ENCODE results near the gene SRPRA.

SRPRA gene

DNA sequence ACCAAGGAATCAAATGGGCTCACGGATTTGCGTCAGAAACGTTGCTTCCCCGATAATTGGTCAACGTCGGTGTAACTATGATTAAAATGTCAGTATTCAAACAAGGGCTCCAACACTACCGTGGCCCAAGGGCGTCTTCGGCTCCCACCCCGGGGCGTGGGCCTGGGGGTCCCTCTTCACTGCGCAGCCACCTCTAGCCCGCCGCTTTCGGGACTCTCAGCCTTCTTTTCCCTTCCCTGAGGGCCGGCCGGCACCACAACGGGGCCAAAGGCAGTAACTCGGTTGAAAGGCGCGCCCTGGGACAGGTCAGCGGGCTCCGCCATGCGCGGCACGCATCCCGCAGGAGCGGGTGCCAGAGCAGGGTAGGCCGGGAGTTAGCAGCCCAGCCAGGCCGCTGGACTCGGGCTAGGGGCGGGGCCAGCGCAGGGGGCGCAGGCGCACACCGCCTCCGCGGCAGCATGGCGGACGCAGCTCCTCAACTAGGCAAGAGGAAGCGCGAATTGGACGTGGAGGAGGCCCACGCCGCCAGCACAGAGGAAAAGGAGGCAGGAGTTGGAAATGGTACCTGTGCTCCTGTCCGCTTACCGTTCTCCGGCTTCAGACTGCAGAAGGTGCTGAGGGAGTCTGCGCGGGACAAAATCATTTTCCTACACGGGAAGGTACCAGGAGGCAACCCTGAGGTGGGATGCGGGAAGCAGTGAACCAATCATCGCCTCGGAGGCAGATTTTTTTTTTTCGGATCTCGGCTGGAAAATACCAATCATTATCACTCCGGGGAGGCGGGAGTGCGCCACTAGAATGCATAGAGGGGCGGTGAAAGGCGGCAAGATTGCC is 35.1 kb upstream of the SRPRA start, which contains the start of gene DCPS:
Gene DCPS, plus strand, starts transcription at position 438 of the 834 bp plus-strand sequence. Its CDS starts 21 bp downstream, at position 459.
- H3K4me3 ChIP-seq (ENCODE audit: insufficient read depth, low read length, poor library complexity, severe bottlenecking), result peak within 1 kb of the TSS; percentile 80
- peak within 1 kb of the TSS; percentile 78 for H3K4me2 ChIP-seq (ENCODE audit: low read depth, low read length, poor library complexity, severe bottlenecking)
- peak within 1 kb of the TSS; percentile 64 for H3K27ac ChIP-seq (ENCODE audit: low read depth, low read length)
- H3K9me2 ChIP-seq (replicated peaks; ENCODE audit: insufficient read depth, low read length), result no peaks in the 10 kb centered on the region
- TF ChIP-seq, protein P1, sequence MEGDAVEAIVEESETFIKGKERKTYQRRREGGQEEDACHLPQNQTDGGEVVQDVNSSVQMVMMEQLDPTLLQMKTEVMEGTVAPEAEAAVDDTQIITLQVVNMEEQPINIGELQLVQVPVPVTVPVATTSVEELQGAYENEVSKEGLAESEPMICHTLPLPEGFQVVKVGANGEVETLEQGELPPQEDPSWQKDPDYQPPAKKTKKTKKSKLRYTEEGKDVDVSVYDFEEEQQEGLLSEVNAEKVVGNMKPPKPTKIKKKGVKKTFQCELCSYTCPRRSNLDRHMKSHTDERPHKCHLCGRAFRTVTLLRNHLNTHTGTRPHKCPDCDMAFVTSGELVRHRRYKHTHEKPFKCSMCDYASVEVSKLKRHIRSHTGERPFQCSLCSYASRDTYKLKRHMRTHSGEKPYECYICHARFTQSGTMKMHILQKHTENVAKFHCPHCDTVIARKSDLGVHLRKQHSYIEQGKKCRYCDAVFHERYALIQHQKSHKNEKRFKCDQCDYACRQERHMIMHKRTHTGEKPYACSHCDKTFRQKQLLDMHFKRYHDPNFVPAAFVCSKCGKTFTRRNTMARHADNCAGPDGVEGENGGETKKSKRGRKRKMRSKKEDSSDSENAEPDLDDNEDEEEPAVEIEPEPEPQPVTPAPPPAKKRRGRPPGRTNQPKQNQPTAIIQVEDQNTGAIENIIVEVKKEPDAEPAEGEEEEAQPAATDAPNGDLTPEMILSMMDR (IDR thresholded peaks at IDR 0.05; ENCODE audit: insufficient read depth, low read length, poor library complexity, severe bottlenecking), result no peak
- no peak for TF ChIP-seq EZH2phosphoT487 (conservative IDR thresholded peaks at IDR 0.05; ENCODE audit: low read length)
- no peaks in the 10 kb centered on the region for H3K9me3 ChIP-seq (ENCODE audit: insufficient read depth, low read length)
- H3F3A ChIP-seq (ENCODE audit: insufficient read depth), result no peaks in the 10 kb centered on the region
- peak within 1 kb of the TSS; percentile 91 for H3K9ac ChIP-seq (ENCODE audit: low read length)
- no peaks in the 10 kb centered on the region for H3K36me3 ChIP-seq (ENCODE audit: low read length)
- no peaks in the 10 kb centered on the region for H3K27me3 ChIP-seq (ENCODE audit: low read length)
- no peaks in the 10 kb centered on the region for H4K20me1 ChIP-seq (ENCODE audit: low read depth, low read length)
- peak within 1 kb of the TSS; percentile 90 for H2AFZ ChIP-seq (ENCODE audit: low read depth, low read length, severe bottlenecking)
- H3K79me2 ChIP-seq (ENCODE audit: insufficient read depth, low read length), result peaks cover 8% of the 10 kb centered on the region

DNA sequence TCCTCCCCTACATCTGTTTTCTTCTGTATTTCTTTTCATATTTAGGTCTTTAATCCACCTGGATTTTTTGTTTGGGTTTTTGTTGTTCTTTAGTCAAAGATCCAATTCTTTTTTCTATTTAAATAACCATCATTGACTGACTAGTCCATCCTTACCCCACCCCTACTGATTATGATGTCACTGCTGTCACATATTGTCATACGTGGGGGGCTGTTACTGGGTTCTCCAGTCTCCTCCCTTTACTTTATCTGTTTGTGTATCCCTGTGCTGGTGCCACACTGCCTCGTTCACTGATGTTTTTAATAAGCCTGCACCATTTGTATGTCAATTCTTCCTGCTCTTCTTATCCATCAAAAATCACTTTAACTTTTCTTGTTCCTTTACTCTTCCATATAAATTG is 28.3 kb upstream of the SRPRA start:
- no peaks in the 10 kb centered on the region for H3F3A ChIP-seq (ENCODE audit: insufficient read depth)
- TF ChIP-seq EZH2phosphoT487 (conservative IDR thresholded peaks at IDR 0.05; ENCODE audit: low read length), result no peak
- TF ChIP-seq, protein P1 (IDR thresholded peaks at IDR 0.05; ENCODE audit: insufficient read depth, low read length, poor library complexity, severe bottlenecking), result no peak
- no peak overlapping the region for H3K4me3 ChIP-seq (ENCODE audit: insufficient read depth, low read length, poor library complexity, severe bottlenecking)
- no peaks in the 10 kb centered on the region for H3K36me3 ChIP-seq (ENCODE audit: low read length)
- no peak overlapping the region for H3K9ac ChIP-seq (ENCODE audit: low read length)
- no peaks in the 10 kb centered on the region for H3K79me2 ChIP-seq (ENCODE audit: insufficient read depth, low read length)
- H3K4me2 ChIP-seq (ENCODE audit: low read depth, low read length, poor library complexity, severe bottlenecking), result no peak overlapping the region
- no peaks in the 10 kb centered on the region for H3K9me2 ChIP-seq (replicated peaks; ENCODE audit: insufficient read depth, low read length)
- H4K20me1 ChIP-seq (ENCODE audit: low read depth, low read length), result no peaks in the 10 kb centered on the region
- H3K9me3 ChIP-seq (ENCODE audit: insufficient read depth, low read length), result no peaks in the 10 kb centered on the region
- no peak overlapping the region for H3K27ac ChIP-seq (ENCODE audit: low read depth, low read length)
- no peak overlapping the region for H2AFZ ChIP-seq (ENCODE audit: low read depth, low read length, severe bottlenecking)
- no peaks in the 10 kb centered on the region for H3K27me3 ChIP-seq (ENCODE audit: low read length)

DNA sequence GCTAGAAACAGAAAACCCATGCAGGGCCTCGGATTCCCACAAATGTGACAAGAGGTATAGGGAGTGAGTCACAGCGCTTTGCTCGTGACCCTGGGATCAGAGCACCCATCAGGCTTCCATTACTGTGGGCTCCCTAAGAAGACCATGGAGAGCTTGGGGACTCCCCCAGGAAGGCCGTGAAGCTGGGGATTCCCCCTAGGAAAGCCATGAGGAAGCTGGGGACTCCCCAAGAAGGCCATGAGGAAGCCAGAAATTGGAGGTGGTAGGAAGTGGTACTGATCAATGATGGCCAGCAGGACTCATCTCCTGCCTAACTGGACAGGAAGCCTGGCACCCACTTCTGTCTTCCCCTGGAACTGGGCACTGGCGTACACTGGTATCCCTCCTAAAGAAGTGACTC is 25.0 kb upstream of the SRPRA start:
- Histone ChIP-seq H3K27ac (ENCODE audit: low read depth, low read length) (no peak overlapping the region), H3K79me2 (ENCODE audit: insufficient read depth, low read length) (no peaks in the 10 kb centered on the region), H3K4me3 (ENCODE audit: insufficient read depth, low read length, poor library complexity, severe bottlenecking) (no peak overlapping the region), H3F3A (ENCODE audit: insufficient read depth) (no peaks in the 10 kb centered on the region), H4K20me1 (ENCODE audit: low read depth, low read length) (no peaks in the 10 kb centered on the region), H3K36me3 (ENCODE audit: low read length) (no peaks in the 10 kb centered on the region), H3K9ac (ENCODE audit: low read length) (no peak overlapping the region), H3K9me3 (ENCODE audit: insufficient read depth, low read length) (no peaks in the 10 kb centered on the region), H3K27me3 (ENCODE audit: low read length) (no peaks in the 10 kb centered on the region), H3K4me2 (ENCODE audit: low read depth, low read length, poor library complexity, severe bottlenecking) (no peak overlapping the region), H2AFZ (ENCODE audit: low read depth, low read length, severe bottlenecking) (no peak overlapping the region), H3K9me2 (replicated peaks; ENCODE audit: insufficient read depth, low read length) (no peaks in the 10 kb centered on the region)
- no peak for TF ChIP-seq EZH2phosphoT487 (conservative IDR thresholded peaks at IDR 0.05; ENCODE audit: low read length)

DNA sequence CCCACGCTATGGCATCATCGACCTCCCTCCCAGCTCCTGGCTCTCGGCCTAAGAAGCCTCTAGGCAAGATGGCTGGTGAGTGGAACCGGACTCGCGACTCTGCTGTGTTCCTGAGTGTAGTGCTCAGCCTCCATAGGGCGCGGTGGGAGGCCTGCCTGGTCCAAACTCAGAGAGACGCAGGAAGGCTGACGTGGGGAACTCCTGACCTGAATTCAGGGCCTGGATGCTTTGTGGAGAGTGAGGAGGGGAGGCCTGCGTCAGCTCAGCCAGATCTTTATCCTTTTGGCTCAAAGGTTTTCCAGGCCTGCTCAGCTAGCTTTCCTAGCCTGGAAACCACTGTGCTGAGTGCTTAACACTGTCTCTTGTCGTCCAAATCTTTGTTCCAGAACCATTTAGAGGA is 22.2 kb upstream of the SRPRA start:
- no peaks in the 10 kb centered on the region for H3K36me3 ChIP-seq (ENCODE audit: low read length)
- TF ChIP-seq, protein P1 (IDR thresholded peaks at IDR 0.05; ENCODE audit: insufficient read depth, low read length, poor library complexity, severe bottlenecking), result no peak
- TF ChIP-seq EZH2phosphoT487 (conservative IDR thresholded peaks at IDR 0.05; ENCODE audit: low read length), result no peak

More for the DNA sequence above, 22.2 kb upstream of the SRPRA start:
- Histone ChIP-seq H3K4me3 (ENCODE audit: insufficient read depth, low read length, poor library complexity, severe bottlenecking) (no peak overlapping the region), H3K79me2 (ENCODE audit: insufficient read depth, low read length) (no peaks in the 10 kb centered on the region), H3K9me3 (ENCODE audit: insufficient read depth, low read length) (no peaks in the 10 kb centered on the region), H4K20me1 (ENCODE audit: low read depth, low read length) (no peaks in the 10 kb centered on the region), H3K27ac (ENCODE audit: low read depth, low read length) (no peak overlapping the region), H3K4me2 (ENCODE audit: low read depth, low read length, poor library complexity, severe bottlenecking) (no peak overlapping the region), H3K9me2 (replicated peaks; ENCODE audit: insufficient read depth, low read length) (no peaks in the 10 kb centered on the region), H3F3A (ENCODE audit: insufficient read depth) (no peaks in the 10 kb centered on the region), H3K9ac (ENCODE audit: low read length) (no peak overlapping the region), H2AFZ (ENCODE audit: low read depth, low read length, severe bottlenecking) (no peak overlapping the region), H3K27me3 (ENCODE audit: low read length) (no peaks in the 10 kb centered on the region)

Measured in SU-DHL-6 (cell line).